ENCODE data around the gene CDYL.

DNA sequence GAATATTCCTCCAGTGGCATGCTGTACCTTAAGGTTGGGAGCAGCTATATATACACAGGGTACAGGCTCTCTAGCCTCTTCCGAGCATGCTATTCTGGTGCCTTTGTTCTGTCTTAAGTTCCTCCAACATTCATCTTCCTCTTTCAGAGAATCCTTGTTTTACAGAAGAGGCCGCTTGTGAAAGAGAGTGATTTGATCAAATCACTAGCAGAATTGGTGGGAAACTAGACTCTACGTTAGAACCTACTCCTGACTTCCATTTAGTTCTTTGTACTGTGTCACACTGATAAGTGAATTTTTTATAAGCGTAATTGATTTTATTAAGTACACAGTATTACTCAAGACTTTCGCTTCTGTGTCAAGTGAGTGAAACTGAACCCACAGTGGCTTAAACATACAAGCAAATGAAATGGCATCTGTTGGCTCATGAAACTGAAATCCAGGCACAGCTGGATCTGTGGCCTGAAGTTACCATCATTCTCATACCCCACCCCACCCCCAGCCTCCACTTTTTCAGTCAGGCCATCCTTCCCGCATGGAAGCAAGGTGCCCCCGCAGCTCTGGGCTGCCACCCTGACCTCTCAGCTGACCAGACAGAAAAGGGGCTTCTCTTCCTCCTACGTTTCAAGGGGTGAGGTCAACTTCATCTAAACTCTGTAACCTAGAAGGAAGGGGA is 125.3 kb downstream of the CDYL start:
- TF ChIP-seq, protein P1, sequence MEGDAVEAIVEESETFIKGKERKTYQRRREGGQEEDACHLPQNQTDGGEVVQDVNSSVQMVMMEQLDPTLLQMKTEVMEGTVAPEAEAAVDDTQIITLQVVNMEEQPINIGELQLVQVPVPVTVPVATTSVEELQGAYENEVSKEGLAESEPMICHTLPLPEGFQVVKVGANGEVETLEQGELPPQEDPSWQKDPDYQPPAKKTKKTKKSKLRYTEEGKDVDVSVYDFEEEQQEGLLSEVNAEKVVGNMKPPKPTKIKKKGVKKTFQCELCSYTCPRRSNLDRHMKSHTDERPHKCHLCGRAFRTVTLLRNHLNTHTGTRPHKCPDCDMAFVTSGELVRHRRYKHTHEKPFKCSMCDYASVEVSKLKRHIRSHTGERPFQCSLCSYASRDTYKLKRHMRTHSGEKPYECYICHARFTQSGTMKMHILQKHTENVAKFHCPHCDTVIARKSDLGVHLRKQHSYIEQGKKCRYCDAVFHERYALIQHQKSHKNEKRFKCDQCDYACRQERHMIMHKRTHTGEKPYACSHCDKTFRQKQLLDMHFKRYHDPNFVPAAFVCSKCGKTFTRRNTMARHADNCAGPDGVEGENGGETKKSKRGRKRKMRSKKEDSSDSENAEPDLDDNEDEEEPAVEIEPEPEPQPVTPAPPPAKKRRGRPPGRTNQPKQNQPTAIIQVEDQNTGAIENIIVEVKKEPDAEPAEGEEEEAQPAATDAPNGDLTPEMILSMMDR (conservative IDR thresholded peaks at IDR 0.05; ENCODE audit: low read depth, low read length), result no peak
- no peak for TF ChIP-seq RCOR1 (IDR thresholded peaks at IDR 0.05; ENCODE audit: insufficient replicate concordance, low read length)
- TF ChIP-seq POLR2A (IDR thresholded peaks at IDR 0.05; ENCODE audit: low read depth, low read length), result no peak
- no peak for TF ChIP-seq CEBPB (IDR thresholded peaks at IDR 0.05; ENCODE audit: low read depth, low read length)
- no peak for TF ChIP-seq BHLHE40 (IDR thresholded peaks at IDR 0.05; ENCODE audit: low read depth, low read length)
- TF ChIP-seq FOS (IDR thresholded peaks at IDR 0.05; ENCODE audit: low read depth, low read length), result no peak
- TF ChIP-seq, protein P2, sequence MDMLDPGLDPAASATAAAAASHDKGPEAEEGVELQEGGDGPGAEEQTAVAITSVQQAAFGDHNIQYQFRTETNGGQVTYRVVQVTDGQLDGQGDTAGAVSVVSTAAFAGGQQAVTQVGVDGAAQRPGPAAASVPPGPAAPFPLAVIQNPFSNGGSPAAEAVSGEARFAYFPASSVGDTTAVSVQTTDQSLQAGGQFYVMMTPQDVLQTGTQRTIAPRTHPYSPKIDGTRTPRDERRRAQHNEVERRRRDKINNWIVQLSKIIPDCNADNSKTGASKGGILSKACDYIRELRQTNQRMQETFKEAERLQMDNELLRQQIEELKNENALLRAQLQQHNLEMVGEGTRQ (IDR thresholded peaks at IDR 0.05; ENCODE audit: low read depth, low read length), result no peak
- TF ChIP-seq RAD21 (IDR thresholded peaks at IDR 0.05; ENCODE audit: low read length), result no peak
- TF ChIP-seq SMC3 (IDR thresholded peaks at IDR 0.05; ENCODE audit: low read depth, low read length), result no peak
- TF ChIP-seq CHD1 (IDR thresholded peaks at IDR 0.05; ENCODE audit: low read depth, low read length), result no peak

Data from IMR-90 (cell line).